ENCODE results near the gene ECT2. TPM values are rescaled to one million over a fixed set of nuclear protein-coding genes. Genes with fewer than 3 reads are reported as not detected.

Gene ECT2, protein sequence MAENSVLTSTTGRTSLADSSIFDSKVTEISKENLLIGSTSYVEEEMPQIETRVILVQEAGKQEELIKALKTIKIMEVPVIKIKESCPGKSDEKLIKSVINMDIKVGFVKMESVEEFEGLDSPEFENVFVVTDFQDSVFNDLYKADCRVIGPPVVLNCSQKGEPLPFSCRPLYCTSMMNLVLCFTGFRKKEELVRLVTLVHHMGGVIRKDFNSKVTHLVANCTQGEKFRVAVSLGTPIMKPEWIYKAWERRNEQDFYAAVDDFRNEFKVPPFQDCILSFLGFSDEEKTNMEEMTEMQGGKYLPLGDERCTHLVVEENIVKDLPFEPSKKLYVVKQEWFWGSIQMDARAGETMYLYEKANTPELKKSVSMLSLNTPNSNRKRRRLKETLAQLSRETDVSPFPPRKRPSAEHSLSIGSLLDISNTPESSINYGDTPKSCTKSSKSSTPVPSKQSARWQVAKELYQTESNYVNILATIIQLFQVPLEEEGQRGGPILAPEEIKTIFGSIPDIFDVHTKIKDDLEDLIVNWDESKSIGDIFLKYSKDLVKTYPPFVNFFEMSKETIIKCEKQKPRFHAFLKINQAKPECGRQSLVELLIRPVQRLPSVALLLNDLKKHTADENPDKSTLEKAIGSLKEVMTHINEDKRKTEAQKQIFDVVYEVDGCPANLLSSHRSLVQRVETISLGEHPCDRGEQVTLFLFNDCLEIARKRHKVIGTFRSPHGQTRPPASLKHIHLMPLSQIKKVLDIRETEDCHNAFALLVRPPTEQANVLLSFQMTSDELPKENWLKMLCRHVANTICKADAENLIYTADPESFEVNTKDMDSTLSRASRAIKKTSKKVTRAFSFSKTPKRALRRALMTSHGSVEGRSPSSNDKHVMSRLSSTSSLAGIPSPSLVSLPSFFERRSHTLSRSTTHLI
- 61.9 to 82.6 TPM (median 73.3 TPM) in 5 replicates for total RNA-seq (2022; extraction: Qiagen RNA extraction)

DNA sequence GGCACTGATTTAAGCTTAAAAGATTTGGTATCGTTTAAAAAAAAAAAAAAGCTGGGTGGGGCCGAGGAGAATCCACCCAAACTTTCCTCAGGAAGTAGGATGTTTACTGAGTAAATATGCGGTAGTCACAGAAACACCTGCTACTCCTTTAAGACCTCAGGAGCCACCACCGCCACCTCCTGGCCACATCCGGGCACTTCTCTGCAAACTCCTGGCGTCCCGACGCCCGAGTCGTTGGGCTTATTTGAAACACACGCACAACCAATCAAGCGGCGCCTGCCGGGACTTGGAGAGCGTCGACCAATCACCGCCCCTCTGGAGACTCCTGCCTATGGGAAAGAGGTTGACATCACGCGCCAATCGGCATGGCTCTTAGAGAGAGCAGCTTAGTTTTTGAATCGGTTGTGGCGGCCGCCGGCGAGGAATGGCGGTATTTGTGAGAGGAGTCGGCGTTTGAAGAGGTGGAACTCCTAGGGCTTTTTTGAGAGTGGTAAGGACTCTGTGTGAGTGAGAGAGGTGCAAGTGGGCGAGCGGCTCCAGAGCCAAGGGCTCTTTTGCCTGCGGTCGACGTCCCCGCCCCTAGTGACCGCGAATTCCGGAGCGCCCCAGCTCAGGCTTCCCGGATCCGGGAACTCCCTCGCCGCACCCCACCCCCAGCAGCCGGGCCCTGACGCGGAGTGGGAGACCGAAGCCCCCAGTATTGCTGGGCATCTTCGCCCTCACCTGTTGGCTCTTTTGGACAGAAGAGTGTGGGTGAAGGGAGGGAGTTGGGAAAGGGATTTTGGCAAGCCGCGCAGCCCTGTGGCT is at the start of gene ECT2:
Gene ECT2 (plus strand): TSS at position 359 of the 807 bp plus-strand sequence. CDS start 3,805 bp downstream, outside the sequence.

DNA sequence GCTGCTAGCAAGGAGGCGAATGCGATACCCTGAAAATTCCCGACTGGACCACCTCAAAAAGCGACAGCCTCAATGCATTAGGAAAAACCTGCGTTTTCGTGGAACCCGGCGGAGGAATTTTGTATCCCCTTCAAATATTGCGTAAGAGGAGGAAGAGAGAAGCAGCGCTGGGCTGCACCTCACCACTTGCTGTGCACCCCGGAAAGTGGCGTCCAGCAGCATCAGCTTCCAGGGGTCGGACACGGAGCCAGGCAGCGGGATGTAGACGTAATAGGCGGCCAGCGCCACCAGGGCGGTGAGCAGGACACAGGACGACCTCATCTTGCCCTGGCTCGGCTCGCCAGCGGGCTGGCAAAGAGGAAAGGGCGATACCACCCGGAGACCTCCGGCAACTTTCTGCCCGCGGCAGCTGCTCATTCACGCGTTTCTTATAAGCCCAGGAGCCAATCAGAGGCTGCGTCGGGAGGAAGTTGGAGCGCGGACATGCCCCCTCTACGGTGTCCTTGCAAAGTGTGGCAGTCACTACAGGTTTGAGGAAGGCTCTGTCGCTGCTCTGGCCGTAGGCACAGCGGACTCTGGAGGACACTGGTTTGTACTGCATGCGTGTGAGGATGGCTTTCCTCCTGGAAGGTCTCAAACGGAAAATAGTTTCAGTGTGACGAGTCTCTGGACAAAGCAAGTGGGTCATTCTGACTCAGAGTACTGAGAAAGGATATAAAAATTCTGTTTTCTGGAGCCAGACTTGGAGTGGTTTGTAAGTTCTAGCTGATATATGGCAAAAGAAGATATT is 39.7 kb upstream of the ECT2 start, which contains the start of gene NCEH1:
Gene NCEH1 (minus strand): TSS at position 404 of the 790 bp plus-strand sequence. CDS start 83 bp downstream, at position 321.

Other genes starting within 250 kb of the ECT2 start
- gene TNFSF10, start 227.3 kb upstream of the ECT2 start, total RNA-seq (2022; extraction: Qiagen RNA extraction): 0.08 to 0.16 TPM (median 0.13 TPM) in 5 replicates
- gene NCEH1, start 39.7 kb upstream of the ECT2 start, total RNA-seq (2022; extraction: Qiagen RNA extraction): 29.9 to 39.2 TPM (median 37.0 TPM) in 5 replicates

All from A549 treated with dexamethasone at 1 μM for 4 hours (cell line).